Kidney (tissue), 14 donors: ENCODE data around the gene TRMT1. TPM values are rescaled to one million over a fixed set of nuclear protein-coding genes. Genes with fewer than 3 reads are reported as not detected.

Experiments
- DNase-seq, 5 donors: peaks; one replicate each; pipeline ENCODE4 v3.0.0-alpha.2; 2013 to 2020
- FAIRE-seq: peaks from 2 replicates; lab custom pipeline; 2012; peaks lifted over from hg19 to GRCh38; lab: Jason Lieb, UNC
- H3K27ac ChIP-seq, 2 donors: one replicate each; pipeline ENCODE4 v1.7.0; 2013; ENCODE audit warnings: low read depth in 2 of 2, low read length in 2 of 2, inconsistent platforms in 1 of 2
- H3K27me3 ChIP-seq: one replicate; pipeline ENCODE4 v1.7.1; 2013; ENCODE audit warnings: low read length, inconsistent platforms; ENCODE audit not compliant: control insufficient read depth, insufficient read depth
- H3K36me3 ChIP-seq, 3 donors: one replicate each; pipeline versions ENCODE4 v1.7.0 to v1.7.1; 2013; ENCODE audit warnings: low read length in 3 of 3, control low read depth in 1 of 3, inconsistent platforms in 1 of 3; ENCODE audit not compliant: insufficient read depth in 3 of 3, control insufficient read depth in 2 of 3
- H3K4me1 ChIP-seq, 3 donors: one replicate each; pipeline versions ENCODE4 v1.7.0 to v1.7.1; 2013; ENCODE audit warnings: low read length in 3 of 3, inconsistent platforms in 1 of 3, low read depth in 1 of 3; ENCODE audit not compliant: control insufficient read depth in 2 of 3, insufficient read depth in 2 of 3
- H3K4me3 ChIP-seq, 3 donors: one replicate each; pipeline versions ENCODE4 v1.7.0 to v1.8.1; 2013; ENCODE audit warnings: low read length in 3 of 3, control low read depth in 1 of 3, inconsistent platforms in 1 of 3
- H3K9ac ChIP-seq, 3 donors: one replicate each; pipeline versions ENCODE4 v1.7.0 to v1.7.1; 2013; ENCODE audit warnings: low read length in 3 of 3, control low read depth in 1 of 3, inconsistent platforms in 1 of 3
- H3K9me3 ChIP-seq, 3 donors: one replicate each; pipeline versions ENCODE4 v1.7.0 to v1.7.1; 2013; ENCODE audit warnings: low read length in 3 of 3, control low read depth in 1 of 3, inconsistent platforms in 1 of 3; ENCODE audit not compliant: control insufficient read depth in 2 of 3, insufficient read depth in 1 of 3
- CTCF ChIP-seq: IDR thresholded peaks from 3 replicates; pipeline ENCODE4 v1.5.1; 2012; ENCODE audit warnings: mild to moderate bottlenecking, moderate library complexity, borderline replicate concordance; ENCODE audit not compliant: insufficient read depth; ENCODE audit errors: extremely low read depth
- intact Hi-C: fragments of 100-400 bp; cut with DNase I; formaldehyde crosslinking; loops from one replicate; pipeline ENCODE4 v1.11.1; 2022
- polyA plus RNA-seq: library from polyadenylated mRNA; stranded (reverse); fragments of 350-450 nt; fragmentation: Illumina TruSeq; extraction: RNeasy Lipid Tissue Mini Kit (QIAGEN cat#74804); gene quantifications from one replicate; pipeline ENCODE4 v1.2.3, GENCODE V29; 2014; ENCODE audit warnings: low read depth, low replicate concordance; ENCODE audit not compliant: insufficient read depth
- total RNA-seq: library from RNA; stranded (reverse); fragmentation: NEBNext Ultra II Directional; extraction: Animal tissue kit (Norgen Biotek cat#: 25700); gene quantifications from one replicate; pipeline ENCODE4 v1.2.1, GENCODE V29; 2021
- donor health status: control.
- donor health status: control.
- donor health status: control.
- donor health status: control.
- donor health status: control.
- donor health status: DM: yes; HTN: yes; CAD: no.
- donor health status: Normal renal cell carcinoma (clear cell type).

TRMT1 gene
- total and polyA plus RNA-seq, 2 donors from 2014 or later: 22.7 to 40.0 TPM

- Histone ChIP-seq H3K4me3 (no peak overlapping the region), H3K27ac (no peak overlapping the region), H3K36me3 (peaks cover 0 to 5% (median 2%) of the 10 kb centered on the region in 3 donors), H3K4me1 (peaks cover 0 to 7% (median 2%) of the 10 kb centered on the region in 3 donors), H3K9me3 (no peaks in the 10 kb centered on the region), H3K9ac (no peak overlapping the region), H3K27me3 (no peaks in the 10 kb centered on the region)
- peak in 1 of 5 donors; percentile 53 for DNase-seq
- intact Hi-C loops: no loop called here
- FAIRE-seq: no peak
- no peak for TF ChIP-seq CTCF
These were observed 44.2 kb downstream of the TRMT1 start for GRCh38 chr19:13072188-13072908.

DNA sequence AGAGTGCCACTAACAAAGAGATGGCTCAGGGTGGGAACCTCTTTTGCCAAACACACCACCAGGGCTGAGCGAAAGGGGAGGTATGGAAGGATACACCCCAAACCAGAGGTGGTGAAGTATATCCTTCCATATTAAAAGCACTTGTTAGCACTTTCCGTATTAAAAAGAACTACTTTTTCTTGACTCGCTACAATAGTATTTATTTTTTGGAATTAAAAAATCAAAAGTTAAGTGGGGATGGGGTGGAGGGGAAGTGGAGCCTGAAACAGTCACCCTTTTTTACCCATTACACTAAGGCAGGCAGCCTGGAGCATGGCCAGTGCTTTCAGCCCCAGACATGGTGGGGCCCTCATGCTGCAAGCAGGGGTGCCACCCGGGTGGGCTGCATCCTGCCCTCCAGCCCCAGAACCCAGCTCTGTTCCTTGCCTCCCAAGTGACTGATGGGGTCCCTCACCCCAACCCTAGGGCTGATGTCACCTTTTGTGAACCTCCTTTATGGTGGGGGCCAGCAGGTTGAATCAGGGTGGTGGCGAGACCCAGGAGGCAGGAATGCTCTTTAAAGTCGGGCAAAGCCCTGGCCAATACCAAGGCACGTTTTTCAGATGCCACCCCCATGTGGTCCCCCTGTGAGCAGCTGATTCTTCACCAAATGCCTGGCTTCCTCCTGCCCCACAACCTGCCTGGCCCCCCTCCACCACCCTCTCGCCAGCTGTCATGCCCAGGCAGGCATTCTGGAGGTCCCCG, 44.9 kb downstream of the TRMT1 start:
- no peak for TF ChIP-seq CTCF
- no peaks in the 10 kb centered on the region for H3K27me3 ChIP-seq
- no peak overlapping the region for H3K4me3 ChIP-seq
- H3K27ac ChIP-seq: no peak overlapping the region
- H3K9ac ChIP-seq: no peak overlapping the region
- peaks cover 0 to 5% (median 2%) of the 10 kb centered on the region in 3 donors for H3K36me3 ChIP-seq
- no peak for DNase-seq
- H3K9me3 ChIP-seq: no peaks in the 10 kb centered on the region
- intact Hi-C loops: no loop called here
- H3K4me1 ChIP-seq: peaks cover 0 to 7% (median 4%) of the 10 kb centered on the region in 3 donors
- no peak for FAIRE-seq

GRCh38 chr19:13070425-13071140, 46.0 kb downstream of the TRMT1 start:
- H3K27me3 ChIP-seq: no peaks in the 10 kb centered on the region
- peaks cover 0 to 5% (median 2%) of the 10 kb centered on the region in 3 donors for H3K36me3 ChIP-seq
- H3K4me1 ChIP-seq: peaks cover 0 to 5% (median 4%) of the 10 kb centered on the region in 3 donors
- H3K9ac ChIP-seq: no peak overlapping the region
- no peaks in the 10 kb centered on the region for H3K9me3 ChIP-seq
- no peak for TF ChIP-seq CTCF
- no peak for DNase-seq
- intact Hi-C loops: no loop called here
- no peak for FAIRE-seq
- H3K27ac ChIP-seq: no peak overlapping the region
- no peak overlapping the region for H3K4me3 ChIP-seq
